ENCODE data around the gene CROCC2. TPM values are rescaled to one million over a fixed set of nuclear protein-coding genes. Genes with fewer than 3 reads are reported as not detected.
A peak's percentile ranks its signal among the peaks of the same experiment; 100 is the strongest.

Gene CROCC2
- total and polyA plus RNA-seq, 2 of the 13 experiments (the other 11 are each of a cell fraction or from before 2014, with no cell fraction given), result not detected

GRCh38 chr2:240896871-240897692 is 9.1 kb upstream of the CROCC2 start (continued):
- TF ChIP-seq, protein P1, sequence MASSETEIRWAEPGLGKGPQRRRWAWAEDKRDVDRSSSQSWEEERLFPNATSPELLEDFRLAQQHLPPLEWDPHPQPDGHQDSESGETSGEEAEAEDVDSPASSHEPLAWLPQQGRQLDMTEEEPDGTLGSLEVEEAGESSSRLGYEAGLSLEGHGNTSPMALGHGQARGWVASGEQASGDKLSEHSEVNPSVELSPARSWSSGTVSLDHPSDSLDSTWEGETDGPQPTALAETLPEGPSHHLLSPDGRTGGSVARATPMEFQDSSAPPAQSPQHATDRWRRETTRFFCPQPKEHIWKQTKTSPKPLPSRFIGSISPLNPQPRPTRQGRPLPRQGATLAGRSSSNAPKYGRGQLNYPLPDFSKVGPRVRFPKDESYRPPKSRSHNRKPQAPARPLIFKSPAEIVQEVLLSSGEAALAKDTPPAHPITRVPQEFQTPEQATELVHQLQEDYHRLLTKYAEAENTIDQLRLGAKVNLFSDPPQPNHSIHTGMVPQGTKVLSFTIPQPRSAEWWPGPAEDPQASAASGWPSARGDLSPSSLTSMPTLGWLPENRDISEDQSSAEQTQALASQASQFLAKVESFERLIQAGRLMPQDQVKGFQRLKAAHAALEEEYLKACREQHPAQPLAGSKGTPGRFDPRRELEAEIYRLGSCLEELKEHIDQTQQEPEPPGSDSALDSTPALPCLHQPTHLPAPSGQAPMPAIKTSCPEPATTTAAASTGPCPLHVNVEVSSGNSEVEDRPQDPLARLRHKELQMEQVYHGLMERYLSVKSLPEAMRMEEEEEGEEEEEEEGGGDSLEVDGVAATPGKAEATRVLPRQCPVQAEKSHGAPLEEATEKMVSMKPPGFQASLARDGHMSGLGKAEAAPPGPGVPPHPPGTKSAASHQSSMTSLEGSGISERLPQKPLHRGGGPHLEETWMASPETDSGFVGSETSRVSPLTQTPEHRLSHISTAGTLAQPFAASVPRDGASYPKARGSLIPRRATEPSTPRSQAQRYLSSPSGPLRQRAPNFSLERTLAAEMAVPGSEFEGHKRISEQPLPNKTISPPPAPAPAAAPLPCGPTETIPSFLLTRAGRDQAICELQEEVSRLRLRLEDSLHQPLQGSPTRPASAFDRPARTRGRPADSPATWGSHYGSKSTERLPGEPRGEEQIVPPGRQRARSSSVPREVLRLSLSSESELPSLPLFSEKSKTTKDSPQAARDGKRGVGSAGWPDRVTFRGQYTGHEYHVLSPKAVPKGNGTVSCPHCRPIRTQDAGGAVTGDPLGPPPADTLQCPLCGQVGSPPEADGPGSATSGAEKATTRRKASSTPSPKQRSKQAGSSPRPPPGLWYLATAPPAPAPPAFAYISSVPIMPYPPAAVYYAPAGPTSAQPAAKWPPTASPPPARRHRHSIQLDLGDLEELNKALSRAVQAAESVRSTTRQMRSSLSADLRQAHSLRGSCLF (CRISPR knock-in tag; IDR thresholded peaks at IDR 0.05; ENCODE audit: borderline replicate concordance), result no peak
- TF ChIP-seq GATA4 (IDR thresholded peaks at IDR 0.05; ENCODE audit: borderline replicate concordance, low read depth), result no peak
- no peak for TF ChIP-seq REST (IDR thresholded peaks at IDR 0.05; ENCODE audit: borderline replicate concordance in 1 of 2, low read depth in 1 of 2, low read length in 2 of 2)
- no peak for TF ChIP-seq NR1H2 (CRISPR knock-in tag; IDR thresholded peaks at IDR 0.05; ENCODE audit: borderline replicate concordance, low read depth)
- no peak for TF ChIP-seq THAP11 (CRISPR knock-in tag; IDR thresholded peaks at IDR 0.05)
- no peak for TF ChIP-seq NFYB (CRISPR knock-in tag; IDR thresholded peaks at IDR 0.05)
- 0 out of 2 replicates have a peak, but pooled peaks have one; percentile 22 for TF ChIP-seq KLF13 (CRISPR knock-in tag; IDR thresholded peaks at IDR 0.05)
- TF ChIP-seq ZNF781 (CRISPR knock-in tag; IDR thresholded peaks at IDR 0.05; ENCODE audit: borderline replicate concordance, not compliant biosample characterization), result no peak
- TF ChIP-seq ZSCAN20 (CRISPR knock-in tag; IDR thresholded peaks at IDR 0.05; ENCODE audit: borderline replicate concordance), result no peak
- TF ChIP-seq, protein P2, sequence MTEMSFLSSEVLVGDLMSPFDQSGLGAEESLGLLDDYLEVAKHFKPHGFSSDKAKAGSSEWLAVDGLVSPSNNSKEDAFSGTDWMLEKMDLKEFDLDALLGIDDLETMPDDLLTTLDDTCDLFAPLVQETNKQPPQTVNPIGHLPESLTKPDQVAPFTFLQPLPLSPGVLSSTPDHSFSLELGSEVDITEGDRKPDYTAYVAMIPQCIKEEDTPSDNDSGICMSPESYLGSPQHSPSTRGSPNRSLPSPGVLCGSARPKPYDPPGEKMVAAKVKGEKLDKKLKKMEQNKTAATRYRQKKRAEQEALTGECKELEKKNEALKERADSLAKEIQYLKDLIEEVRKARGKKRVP (CRISPR knock-in tag; IDR thresholded peaks at IDR 0.05), result no peak
- peak; percentile 71 for TF ChIP-seq SAP130 (CRISPR knock-in tag; IDR thresholded peaks at IDR 0.05; ENCODE audit: low read depth)
- TF ChIP-seq ZNF703 (CRISPR knock-in tag; IDR thresholded peaks at IDR 0.05; ENCODE audit: borderline replicate concordance), result no peak
- TF ChIP-seq, protein P3, sequence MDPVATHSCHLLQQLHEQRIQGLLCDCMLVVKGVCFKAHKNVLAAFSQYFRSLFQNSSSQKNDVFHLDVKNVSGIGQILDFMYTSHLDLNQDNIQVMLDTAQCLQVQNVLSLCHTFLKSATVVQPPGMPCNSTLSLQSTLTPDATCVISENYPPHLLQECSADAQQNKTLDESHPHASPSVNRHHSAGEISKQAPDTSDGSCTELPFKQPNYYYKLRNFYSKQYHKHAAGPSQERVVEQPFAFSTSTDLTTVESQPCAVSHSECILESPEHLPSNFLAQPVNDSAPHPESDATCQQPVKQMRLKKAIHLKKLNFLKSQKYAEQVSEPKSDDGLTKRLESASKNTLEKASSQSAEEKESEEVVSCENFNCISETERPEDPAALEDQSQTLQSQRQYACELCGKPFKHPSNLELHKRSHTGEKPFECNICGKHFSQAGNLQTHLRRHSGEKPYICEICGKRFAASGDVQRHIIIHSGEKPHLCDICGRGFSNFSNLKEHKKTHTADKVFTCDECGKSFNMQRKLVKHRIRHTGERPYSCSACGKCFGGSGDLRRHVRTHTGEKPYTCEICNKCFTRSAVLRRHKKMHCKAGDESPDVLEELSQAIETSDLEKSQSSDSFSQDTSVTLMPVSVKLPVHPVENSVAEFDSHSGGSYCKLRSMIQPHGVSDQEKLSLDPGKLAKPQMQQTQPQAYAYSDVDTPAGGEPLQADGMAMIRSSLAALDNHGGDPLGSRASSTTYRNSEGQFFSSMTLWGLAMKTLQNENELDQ (CRISPR knock-in tag; IDR thresholded peaks at IDR 0.05; ENCODE audit: borderline replicate concordance), result no peak
- 0 out of 2 replicates have a peak, but pooled peaks have one; percentile 53 for TF ChIP-seq BRF2 (CRISPR knock-in tag; IDR thresholded peaks at IDR 0.05)

All from HepG2 (cell line).